GM06990 (cell line): ENCODE data around the gene ZNF823.

Experiments used
- DNase-seq: peaks from one replicate; pipeline ENCODE4 v3.0.0-alpha.2; 2011; ENCODE audit not compliant: insufficient read length; ENCODE audit errors: extremely low read depth
- H3K27me3 ChIP-seq: replicated peaks from 2 replicates; pipeline ENCODE4 v1.6.0; 2011; ENCODE audit warnings: low read length; ENCODE audit not compliant: control insufficient read depth, insufficient read depth
- H3K36me3 ChIP-seq: 2 replicates; pipeline ENCODE4 v1.5.1; 2011; ENCODE audit warnings: low read length; ENCODE audit not compliant: control insufficient read depth, insufficient read depth
- H3K4me3 ChIP-seq: replicated peaks from 2 replicates; pipeline ENCODE4 v1.5.1; 2011; ENCODE audit warnings: low read depth, mild to moderate bottlenecking, control low read depth, low read length
- CTCF ChIP-seq: IDR thresholded peaks from 2 replicates; pipeline ENCODE4 v1.5.1; 2011; ENCODE audit warnings: low read length, control low read depth, mild to moderate bottlenecking, inconsistent platforms; ENCODE audit not compliant: insufficient read depth, poor library complexity, severe bottlenecking

ZNF823 gene

DNA sequence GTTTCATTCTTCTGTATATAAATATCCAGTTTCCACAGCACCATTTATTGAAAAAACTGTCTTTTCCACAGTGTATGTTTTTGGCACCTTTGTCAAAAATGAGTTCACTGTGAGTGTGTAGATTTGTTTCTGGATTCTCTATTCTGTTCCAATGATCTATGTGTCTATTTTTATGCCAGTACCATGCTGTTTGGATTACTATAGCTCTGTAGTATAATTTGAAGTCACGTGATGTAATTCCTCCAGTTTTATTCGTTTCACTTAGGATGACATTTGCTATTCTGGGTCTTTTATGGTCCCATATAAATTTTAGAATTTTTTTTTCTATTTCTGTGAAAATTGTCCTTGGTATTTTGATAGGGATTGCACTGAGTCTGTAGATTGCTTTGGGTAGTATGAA lies 11.0 kb upstream of the ZNF823 start:
- H3K4me3 ChIP-seq: no peak overlapping the region

DNA sequence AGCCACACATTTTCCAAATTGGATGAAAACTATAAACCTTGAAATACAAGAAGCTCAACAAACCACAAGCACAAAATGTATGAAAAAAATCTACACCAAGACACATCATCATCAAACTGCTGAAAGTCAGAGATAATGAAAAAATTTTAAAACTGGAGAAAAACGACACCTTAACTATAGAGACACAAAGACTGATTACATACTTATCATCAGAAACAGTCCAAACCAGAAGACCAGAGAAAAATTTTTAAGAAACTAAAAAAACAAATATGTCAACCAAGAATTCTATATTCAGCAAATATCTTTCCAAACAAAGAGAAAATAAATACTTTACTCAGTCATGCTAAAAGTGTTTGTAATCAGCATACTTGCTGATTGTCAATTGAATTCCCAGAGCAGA lies 8.5 kb upstream of the ZNF823 start:
- DNase-seq: no peak
- Histone ChIP-seq H3K36me3 (no peaks in the 10 kb centered on the region), H3K27me3 (no peaks in the 10 kb centered on the region), H3K4me3 (no peak overlapping the region)
- no peak for TF ChIP-seq CTCF

More for the DNA sequence above, 11.0 kb upstream of the ZNF823 start:
- TF ChIP-seq CTCF: no peak
- DNase-seq: no peak
- Histone ChIP-seq H3K27me3 (no peaks in the 10 kb centered on the region), H3K36me3 (no peaks in the 10 kb centered on the region)

- TF ChIP-seq CTCF: no peak
- Histone ChIP-seq H3K27me3 (no peaks in the 10 kb centered on the region), H3K36me3 (no peaks in the 10 kb centered on the region), H3K4me3 (no peak overlapping the region)
- DNase-seq: no peak
These were observed 7.1 kb upstream of the ZNF823 start for GRCh38 chr19:11745869-11746268.

- H3K36me3 ChIP-seq: no peaks in the 10 kb centered on the region
- H3K4me3 ChIP-seq: peak overlapping the region; percentile 92
- peak; percentile 51 for DNase-seq
- no peak for TF ChIP-seq CTCF
- no peaks in the 10 kb centered on the region for H3K27me3 ChIP-seq
These were observed 591 bp downstream of the ZNF823 start for GRCh38 chr19:11737964-11738745.

GRCh38 chr19:11736696-11737095 lies 2.0 kb downstream of the ZNF823 start:
- peak; percentile 42 for DNase-seq
- Histone ChIP-seq H3K4me3 (no peak overlapping the region), H3K27me3 (no peaks in the 10 kb centered on the region)

More at GRCh38 chr19:11736696-11737095, 2.0 kb downstream of the ZNF823 start:
- no peak for TF ChIP-seq CTCF
- H3K36me3 ChIP-seq: no peaks in the 10 kb centered on the region
